ENCODE data around the gene AZU1. TPM values are rescaled to one million over a fixed set of nuclear protein-coding genes. Genes with fewer than 3 reads are reported as not detected.
A peak's percentile ranks its signal among the peaks of the same experiment; 100 is the strongest.
"Not testable (repeated sequence)": the region's sequence is repeated elsewhere in the genome, so short reads cannot be mapped to it uniquely, and the experiment has no call there.

The AZU1 gene
- polyA plus RNA-seq, 3 donors = 2.7 to 5.7 (median 4.3) TPM

DNA sequence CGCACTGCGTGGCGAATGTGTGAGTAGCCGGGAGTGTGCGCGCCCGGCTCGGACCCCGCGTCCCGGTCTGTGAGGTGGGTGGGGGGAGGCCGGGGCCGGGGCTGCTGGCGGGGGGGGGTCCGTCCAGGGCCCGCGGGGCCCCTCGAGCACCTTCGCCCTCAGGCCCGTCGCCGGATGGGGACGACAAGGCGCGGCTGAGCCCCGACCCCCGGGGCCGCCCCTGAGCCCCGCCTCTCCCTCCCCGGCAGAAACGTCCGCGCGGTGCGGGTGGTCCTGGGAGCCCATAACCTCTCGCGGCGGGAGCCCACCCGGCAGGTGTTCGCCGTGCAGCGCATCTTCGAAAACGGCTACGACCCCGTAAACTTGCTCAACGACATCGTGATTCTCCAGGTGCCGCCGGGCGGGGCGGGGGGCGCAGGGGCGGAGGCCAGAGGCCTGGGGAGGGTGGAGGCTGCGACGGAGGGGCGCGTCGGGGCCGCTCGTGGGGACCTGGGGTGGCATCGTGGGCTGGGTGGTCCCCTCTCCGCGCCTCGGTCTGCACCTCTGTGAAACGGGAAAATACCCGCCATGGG, 25.5 kb downstream of the AZU1 start:
- H3K4me3 Mint-ChIP-seq = peak overlapping the region; percentile 35 to 58
- Histone ChIP-seq H3K9ac (ENCODE audit: insufficient read depth, low read length, poor library complexity, severe bottlenecking) (peak overlapping the region; percentile 27), H4K20me1 (ENCODE audit: insufficient read depth, low read length) (no peaks in the 10 kb centered on the region), H3K9me3 (replicated peaks in 1 of 2; ENCODE audit: control insufficient read depth in 1 of 2, insufficient read depth in 1 of 2, low read length in 2 of 2) (no peaks in the 10 kb centered on the region), H3K27me3 (ENCODE audit: control insufficient read depth in 2 of 2, insufficient read depth in 2 of 2, low read length in 2 of 2) (peaks cover 0 to 12% of the 10 kb centered on the region in 2 donors), H3K4me1 (ENCODE audit: control insufficient read depth in 1 of 2, insufficient read depth in 2 of 2, low read length in 2 of 2) (peaks cover 37 to 51% of the 10 kb centered on the region in 2 donors), H3K4me2 (replicated peaks; ENCODE audit: extremely low read depth, low read length, poor library complexity, severe bottlenecking) (peak overlapping the region; percentile 75), H3K79me2 (ENCODE audit: insufficient read depth, low read length) (peaks cover 22% of the 10 kb centered on the region), H3K4me3 (replicated peaks in 1 of 3; ENCODE audit: low read depth in 2 of 3, low read length in 3 of 3) (peak overlapping the region; percentile 18 to 68 (median 24)), H3K36me3 (replicated peaks in 1 of 2; ENCODE audit: control insufficient read depth in 1 of 2, insufficient read depth in 2 of 2, low read length in 2 of 2) (no peaks in the 10 kb centered on the region), H3K27ac (ENCODE audit: low read depth in 1 of 2, low read length in 2 of 2) (no peak overlapping the region), H2AFZ (ENCODE audit: insufficient read depth, low read depth, low read length, poor library complexity, severe bottlenecking) (peak overlapping the region; percentile 67)
- intact Hi-C loops (cut with micrococcal nuclease) = loop anchor here (5.0 kb wide), 2 partner anchors 36 to 81 kb away; no protein-coding TSS in a partner anchor
- no peak for TF ChIP-seq CTCF (IDR thresholded peaks at IDR 0.05)
- peaks cover 0 to 2% (median 0%) of the 10 kb centered on the region in 7 donors for H3K9me3 Mint-ChIP-seq
- H3K4me1 Mint-ChIP-seq = peaks cover 30% of the 10 kb centered on the region
- H3K27ac Mint-ChIP-seq = no peak overlapping the region
- no peak for DNase-seq
- H3K27me3 Mint-ChIP-seq (ENCODE audit: low read depth in 3 of 3) = peaks cover 8 to 20% (median 14%) of the 10 kb centered on the region in 3 donors
- no peaks in the 10 kb centered on the region for H3K36me3 Mint-ChIP-seq
- 19% methylated on average over 42 of the region's 67 CpGs for WGBS (ENCODE audit: insufficient coverage)

- not testable (repeated sequence) for H3K27me3 ChIP-seq (ENCODE audit: control insufficient read depth in 2 of 2, insufficient read depth in 2 of 2, low read length in 2 of 2); H3K36me3 Mint-ChIP-seq; DNase-seq; H3K9ac ChIP-seq (ENCODE audit: insufficient read depth, low read length, poor library complexity, severe bottlenecking); H3K27ac ChIP-seq (ENCODE audit: low read depth in 1 of 2, low read length in 2 of 2); H3K9me3 Mint-ChIP-seq; H3K9me3 ChIP-seq (replicated peaks in 1 of 2; ENCODE audit: control insufficient read depth in 1 of 2, insufficient read depth in 1 of 2, low read length in 2 of 2); H3K36me3 ChIP-seq (replicated peaks in 1 of 2; ENCODE audit: control insufficient read depth in 1 of 2, insufficient read depth in 2 of 2, low read length in 2 of 2); H2AFZ ChIP-seq (ENCODE audit: insufficient read depth, low read depth, low read length, poor library complexity, severe bottlenecking); H4K20me1 ChIP-seq (ENCODE audit: insufficient read depth, low read length); H3K27ac Mint-ChIP-seq
- intact Hi-C loops (cut with micrococcal nuclease) = loop anchor here (2.0 to 5.0 kb wide), 3 partner anchors 36 to 81 kb away; no protein-coding TSS in a partner anchor
- Histone ChIP-seq H3K79me2 (ENCODE audit: insufficient read depth, low read length) (peaks cover 22% of the 10 kb centered on the region), H3K4me2 (replicated peaks; ENCODE audit: extremely low read depth, low read length, poor library complexity, severe bottlenecking) (peak overlapping the region; percentile 75), H3K4me3 (replicated peaks in 1 of 3; ENCODE audit: low read depth in 2 of 3, low read length in 3 of 3) (peak overlapping the region in 1 of 3 experiments; percentile 68), H3K4me1 (ENCODE audit: control insufficient read depth in 1 of 2, insufficient read depth in 2 of 2, low read length in 2 of 2) (peaks cover 38 to 51% of the 10 kb centered on the region in 2 donors)
- peaks cover 8 to 14% (median 8%) of the 10 kb centered on the region in 3 donors for H3K27me3 Mint-ChIP-seq (ENCODE audit: low read depth in 3 of 3)
- peak overlapping the region in 1 of 2 donors; percentile 52 for H3K4me3 Mint-ChIP-seq
- 87% methylated on average over 3 of the region's 17 CpGs for WGBS (ENCODE audit: insufficient coverage)
- peaks cover 30% of the 10 kb centered on the region for H3K4me1 Mint-ChIP-seq
Observed at GRCh38 chr19:853614-854220, 26.1 kb downstream of the AZU1 start.
